HepG2 (cell line): ENCODE data around the gene NT5DC2.

Source experiments
- CTCF ChIP-seq: sonication (generic); formaldehyde crosslinking; IDR thresholded peaks from 2 replicates; pipeline ENCODE4 v1.5.0; 2020; ENCODE audit warnings: mild to moderate bottlenecking, missing genetic modification reagents, moderate library complexity
- ETV6 ChIP-seq: sonication (generic); formaldehyde crosslinking; conservative IDR thresholded peaks from 2 replicates; pipeline ENCODE4 v1.4.0; 2020; ENCODE audit warnings: missing genetic modification reagents
- FOSL1 ChIP-seq: sonication (generic); formaldehyde crosslinking; IDR thresholded peaks from 2 replicates; pipeline ENCODE4 v1.9.0; 2021; ENCODE audit warnings: missing genetic modification reagents, borderline replicate concordance
- HDAC2 ChIP-seq: sonication (generic); formaldehyde crosslinking; IDR thresholded peaks from 2 replicates; pipeline ENCODE4 v1.4.0; 2020; ENCODE audit warnings: missing genetic modification reagents
- MAFK ChIP-seq, 2 experiments: IDR thresholded peaks in 1 of 2; conservative IDR thresholded peaks in 1 of 2; 2 replicates each; pipeline ENCODE4 v1.6.1; 2011; ENCODE audit warnings: improper control_type of control experiment in 2 of 2, low read length in 2 of 2
- MAZ ChIP-seq, 2 experiments: sonication (generic) in 1 of 2; formaldehyde crosslinking in 1 of 2; IDR thresholded peaks; 2 replicates each; pipeline versions ENCODE4 v1.5.0 to v1.6.1; 2012 to 2020; ENCODE audit warnings: low read depth in 2 of 2, mild to moderate bottlenecking in 2 of 2, borderline replicate concordance in 1 of 2, improper control_type of control experiment in 1 of 2, low read length in 1 of 2, missing genetic modification reagents in 1 of 2, moderate library complexity in 1 of 2
- MIER2 ChIP-seq: IDR thresholded peaks from 2 replicates; pipeline ENCODE4 v1.6.1; 2016; ENCODE audit warnings: missing biosample characterization, missing genetic modification reagents
- MTF1 ChIP-seq: sonication (generic); formaldehyde crosslinking; IDR thresholded peaks from 2 replicates; pipeline ENCODE4 v1.5.0; 2020; ENCODE audit warnings: missing genetic modification reagents
- NR2C2 ChIP-seq: sonication (generic); formaldehyde crosslinking; IDR thresholded peaks from 2 replicates; pipeline ENCODE4 v1.4.0; 2020; ENCODE audit warnings: missing genetic modification reagents, mild to moderate bottlenecking, moderate library complexity, borderline replicate concordance
- POLR2AphosphoS5 ChIP-seq: IDR thresholded peaks from 2 replicates; pipeline ENCODE4 v1.6.1; 2012; ENCODE audit warnings: low read depth, low read length
- SKIL ChIP-seq: sonication (generic); formaldehyde crosslinking; IDR thresholded peaks from 2 replicates; pipeline ENCODE4 v1.8.0; 2022; ENCODE audit warnings: missing genetic modification reagents, mild to moderate bottlenecking, moderate library complexity, borderline replicate concordance
- ZNF3 ChIP-seq: IDR thresholded peaks from 2 replicates; pipeline ENCODE4 v1.7.0; 2017; ENCODE audit warnings: inconsistent platforms
- TF ChIP-seq, protein P1 (sequence below): sonication (generic); formaldehyde crosslinking; IDR thresholded peaks from 2 replicates; pipeline ENCODE4 v1.5.0; 2020; ENCODE audit warnings: missing genetic modification reagents

DNA sequence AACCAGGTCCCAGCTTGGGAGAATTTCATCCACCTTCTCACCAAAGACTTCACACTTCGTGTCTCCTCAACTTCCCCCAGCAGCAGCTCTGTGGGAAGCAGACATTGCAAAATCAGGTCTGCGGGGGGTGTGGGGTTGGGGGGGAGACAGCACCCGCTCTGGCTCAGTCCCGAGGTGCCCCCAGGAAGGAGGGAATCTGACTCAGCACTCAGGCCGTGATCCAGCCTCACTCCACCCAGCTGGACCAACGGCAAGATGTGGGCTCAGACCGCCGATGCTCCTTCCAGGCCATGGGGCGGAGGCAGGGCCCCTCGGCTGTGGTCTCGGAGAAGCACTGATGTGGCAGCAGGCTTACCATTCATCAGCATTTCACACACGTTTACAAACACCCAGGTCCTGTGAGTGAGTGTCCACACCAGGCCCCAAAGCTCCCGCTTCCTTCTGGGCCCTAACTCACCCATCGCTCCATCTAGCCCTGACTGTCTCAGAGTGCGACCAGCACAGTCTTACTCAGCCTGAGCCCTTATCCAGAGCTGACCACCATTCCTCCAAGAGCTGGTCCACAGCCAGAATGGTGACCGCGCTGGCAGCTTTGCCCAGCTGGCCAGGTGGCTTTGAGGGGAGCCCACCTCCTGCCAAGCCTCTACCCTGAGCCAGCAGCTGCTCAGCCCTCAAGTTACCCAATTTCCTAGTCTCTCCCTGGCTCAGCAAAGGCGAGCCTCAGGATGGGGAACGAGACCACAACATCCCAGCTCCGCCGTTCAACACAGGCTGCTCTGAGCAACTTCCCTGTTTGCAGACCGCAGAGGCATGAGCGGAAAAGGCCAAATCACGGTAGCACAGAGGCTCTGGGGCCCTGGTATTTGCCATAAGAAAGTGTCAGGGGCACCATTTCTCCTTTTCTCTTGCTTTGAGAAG lies 35.3 kb downstream of the NT5DC2 start:
- TF ChIP-seq MTF1 (CRISPR knock-in tag) (no peak), HDAC2 (CRISPR knock-in tag) (no peak), NR2C2 (CRISPR knock-in tag) (no peak), MAFK (conservative IDR thresholded peaks at IDR 0.05 in 1 of 2, IDR thresholded peaks at IDR 0.05 in 1 of 2; ENCODE audit: low read length in 2 of 2) (no peak), ZNF3 (CRISPR knock-in tag) (no peak), CTCF (no peak), POLR2AphosphoS5 (no peak), SKIL (no peak), ETV6 (CRISPR knock-in tag) (no peak), MIER2 (CRISPR knock-in tag) (no peak), FOSL1 (CRISPR knock-in tag) (no peak), MAZ (IDR thresholded peaks at IDR 0.05; ENCODE audit: borderline replicate concordance, low read depth, low read length) (no peak), MAZ (CRISPR knock-in tag; IDR thresholded peaks at IDR 0.05; ENCODE audit: low read depth) (no peak)
- TF ChIP-seq, protein P1, sequence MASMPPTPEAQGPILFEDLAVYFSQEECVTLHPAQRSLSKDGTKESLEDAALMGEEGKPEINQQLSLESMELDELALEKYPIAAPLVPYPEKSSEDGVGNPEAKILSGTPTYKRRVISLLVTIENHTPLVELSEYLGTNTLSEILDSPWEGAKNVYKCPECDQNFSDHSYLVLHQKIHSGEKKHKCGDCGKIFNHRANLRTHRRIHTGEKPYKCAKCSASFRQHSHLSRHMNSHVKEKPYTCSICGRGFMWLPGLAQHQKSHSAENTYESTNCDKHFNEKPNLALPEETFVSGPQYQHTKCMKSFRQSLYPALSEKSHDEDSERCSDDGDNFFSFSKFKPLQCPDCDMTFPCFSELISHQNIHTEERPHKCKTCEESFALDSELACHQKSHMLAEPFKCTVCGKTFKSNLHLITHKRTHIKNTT (CRISPR knock-in tag): no peak
